ENCODE results near the gene ZFAND4. TPM values are rescaled to one million over a fixed set of nuclear protein-coding genes. Genes with fewer than 3 reads are reported as not detected.
"Not testable (repeated sequence)": the region's sequence is repeated elsewhere in the genome, so short reads cannot be mapped to it uniquely, and the experiment has no call there.

The ZFAND4 gene
- total and polyA plus RNA-seq, 5 donors = 5.4 to 20.6 (median 18.2) TPM

DNA sequence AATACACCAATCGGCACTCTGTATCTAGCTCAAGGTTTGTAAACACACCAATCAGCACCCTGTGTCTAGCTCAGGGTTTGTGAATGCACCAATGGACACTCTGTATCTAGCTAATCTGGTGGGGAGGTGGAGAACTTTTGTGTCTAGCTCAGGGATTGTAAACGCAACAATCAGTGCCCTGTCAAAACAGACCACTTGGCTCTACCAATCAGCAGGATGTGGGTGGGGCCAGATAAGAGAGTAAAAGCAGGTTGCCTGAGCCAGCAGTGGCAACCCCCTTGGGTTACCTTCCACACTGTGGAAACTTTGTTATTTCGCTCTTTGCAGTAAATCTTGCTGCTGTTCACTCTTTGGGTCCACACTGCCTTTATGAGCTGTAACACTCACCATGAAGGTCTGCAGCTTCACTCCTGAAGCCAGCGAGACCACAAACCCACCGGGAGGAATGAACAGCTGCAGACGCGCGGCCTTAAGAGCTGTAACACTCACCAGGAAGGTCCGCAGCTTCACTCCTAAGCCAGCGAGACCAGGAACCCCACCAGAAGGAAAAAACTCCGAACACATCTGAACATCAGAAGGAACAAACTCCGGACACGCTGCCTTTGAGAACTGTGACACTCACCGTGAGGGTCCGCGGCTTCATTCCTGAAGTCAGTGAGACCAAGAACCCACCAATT is 71.2 kb downstream of the ZFAND4 start:
- WGBS = 83% methylated on average over 16 of the region's 16 CpGs
- H3K27me3 ChIP-seq (ENCODE audit: control insufficient read depth, insufficient read depth); intact Hi-C loops (cut with DNase I); H3K4me3 ChIP-seq (ENCODE audit: low read length); ATAC-seq; H3K27ac ChIP-seq (ENCODE audit: low read length); H3K4me1 ChIP-seq (ENCODE audit: control insufficient read depth, insufficient read depth, low read length); H3K9me3 ChIP-seq (ENCODE audit: control insufficient read depth, low read length): not testable (repeated sequence)
- DNase-seq = peak in 1 of 3 donors; percentile 16

DNA sequence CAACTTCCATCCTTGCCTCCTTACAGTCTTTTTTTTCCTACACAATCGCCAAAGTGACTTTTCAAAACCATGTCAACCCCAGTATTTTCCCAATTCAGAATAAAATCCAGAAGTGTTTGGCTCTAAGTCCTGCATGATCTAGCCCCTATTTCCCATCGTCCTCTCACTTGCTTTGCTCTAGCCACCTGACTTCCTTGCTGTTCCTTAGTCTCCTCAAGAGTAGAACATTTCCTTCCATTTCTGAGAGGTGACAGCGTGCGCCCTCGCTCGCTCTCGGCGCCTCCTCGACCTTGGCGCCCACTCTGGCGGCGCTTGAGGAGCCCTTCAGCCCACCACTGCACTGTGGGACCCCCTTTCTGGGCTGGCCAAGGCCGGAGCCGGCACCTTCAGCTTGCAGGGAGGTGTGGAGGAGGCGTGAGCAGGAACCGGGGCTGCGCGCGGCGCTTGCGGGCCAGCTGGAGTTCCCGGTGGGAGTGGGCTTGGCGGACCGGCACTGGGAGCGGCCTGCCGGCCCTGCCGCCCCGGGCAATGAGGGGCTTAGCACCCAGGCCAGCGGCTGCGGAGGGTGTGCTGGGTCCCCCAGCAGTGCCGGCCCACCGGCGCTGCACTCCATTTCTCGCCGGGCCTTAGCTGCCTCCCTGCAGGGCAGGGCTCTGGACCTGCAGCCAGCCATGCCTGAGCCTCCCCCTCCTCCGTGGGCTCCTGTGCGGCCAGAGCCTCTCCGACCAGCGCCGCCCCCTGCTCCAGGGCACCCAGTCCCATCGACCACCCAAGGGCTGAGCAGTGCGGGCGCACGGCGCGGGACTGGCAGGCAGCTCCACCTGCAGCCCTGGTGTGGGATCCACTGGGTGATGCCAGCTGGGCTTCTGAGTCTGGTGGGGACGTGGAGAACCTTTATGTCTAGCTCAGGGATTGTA is 72.0 kb downstream of the ZFAND4 start:
- DNase-seq (peak in 1 of 3 donors; percentile 58), ATAC-seq (peak in 1 of 2 donors; percentile 32)
- 24% methylated on average over 47 of the region's 47 CpGs for WGBS
- H3K4me3 ChIP-seq (ENCODE audit: low read length); H3K27me3 ChIP-seq (ENCODE audit: control insufficient read depth, insufficient read depth); intact Hi-C loops (cut with DNase I); H3K9me3 ChIP-seq (ENCODE audit: control insufficient read depth, low read length); H3K4me1 ChIP-seq (ENCODE audit: control insufficient read depth, insufficient read depth, low read length); H3K27ac ChIP-seq (ENCODE audit: low read length): not testable (repeated sequence)

DNA sequence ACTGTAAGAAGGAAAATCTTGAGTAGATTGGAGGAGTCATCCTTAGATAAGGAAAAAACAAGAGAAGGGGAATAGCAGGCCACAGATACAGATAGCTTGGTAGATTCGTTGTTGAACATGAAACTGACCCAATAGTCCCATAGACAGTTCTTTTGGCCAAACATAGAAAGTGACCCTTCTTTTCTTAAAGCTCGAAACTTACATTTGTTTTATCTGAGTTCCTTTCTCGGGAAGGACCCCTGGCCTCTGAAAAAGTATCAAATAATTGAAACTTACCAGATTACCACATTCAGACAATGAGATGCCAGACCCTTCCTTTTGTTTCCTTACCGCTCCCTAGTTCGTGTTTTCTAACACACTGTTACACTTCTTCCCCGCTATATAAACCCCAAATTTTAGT is 72.9 kb downstream of the ZFAND4 start:
- intact Hi-C loops (cut with DNase I) = loop anchor here in 1 of 4 donors (10.0 kb wide), 2 partner anchors 75 to 135 kb away; partner anchors contain the start of gene ZFAND4
- H3K4me3 ChIP-seq (ENCODE audit: low read length) = no peak overlapping the region

DNA sequence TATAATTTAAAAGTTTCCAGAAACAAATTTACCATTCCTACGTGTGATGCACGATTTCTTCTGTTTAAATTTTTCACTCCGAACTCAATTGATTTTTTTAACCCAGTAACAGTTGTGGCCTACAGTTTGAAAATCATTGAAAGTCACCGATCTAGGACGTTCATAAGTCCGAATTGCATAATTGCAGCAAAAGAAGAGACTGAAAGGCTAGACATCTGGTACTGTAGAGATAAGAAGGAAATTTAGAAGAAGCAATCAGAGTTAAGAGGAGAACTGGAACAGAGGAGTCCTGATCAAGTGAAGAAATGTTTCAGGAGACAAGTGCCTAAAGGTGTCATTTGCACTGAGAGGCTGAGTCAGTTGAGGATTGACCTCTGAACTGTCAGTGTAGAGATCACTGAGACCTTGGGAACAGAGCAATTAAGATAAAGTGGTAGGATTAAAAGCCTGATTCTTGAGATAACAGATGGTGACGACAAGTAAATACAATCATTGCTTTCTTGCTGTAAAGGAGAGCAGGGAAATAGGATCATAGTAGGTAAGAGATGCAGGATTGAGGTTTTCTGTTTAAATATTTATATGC is 73.5 kb downstream of the ZFAND4 start:
- intact Hi-C loops (cut with DNase I) = loop anchor here in 1 of 4 donors (10.0 kb wide), 2 partner anchors 76 to 134 kb away; partner anchors contain the start of gene ZFAND4

More for the DNA sequence above, 72.9 kb downstream of the ZFAND4 start:
- no peaks in the 10 kb centered on the region for H3K27me3 ChIP-seq (ENCODE audit: control insufficient read depth, insufficient read depth)
- H3K27ac ChIP-seq (ENCODE audit: low read length) = no peak overlapping the region
- H3K4me1 ChIP-seq (ENCODE audit: control insufficient read depth, insufficient read depth, low read length) = no peaks in the 10 kb centered on the region
- 89% methylated on average over 6 of the region's 6 CpGs for WGBS
- ATAC-seq (no peak), DNase-seq (no peak)
- no peaks in the 10 kb centered on the region for H3K9me3 ChIP-seq (ENCODE audit: control insufficient read depth, low read length)

DNA sequence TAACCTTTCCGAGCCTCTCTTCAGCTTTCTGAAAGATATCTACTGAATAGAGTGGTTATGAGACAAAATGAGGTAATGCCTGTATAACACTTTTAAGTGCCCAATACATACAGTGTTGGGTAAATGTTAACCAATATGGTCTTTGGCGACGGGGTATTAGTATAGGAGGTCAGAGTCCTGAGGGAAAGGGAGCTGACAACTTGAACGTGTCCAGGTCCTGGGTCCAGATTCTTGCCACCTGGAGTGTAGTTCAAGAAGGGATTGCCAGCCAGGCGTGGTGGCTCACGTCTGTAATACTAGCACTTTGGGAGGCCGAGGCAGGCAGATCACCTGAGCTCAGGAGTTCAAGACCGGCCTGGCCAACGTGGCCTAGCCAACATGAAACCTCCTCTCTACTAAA is 76.0 kb downstream of the ZFAND4 start:
- Histone ChIP-seq H3K9me3 (ENCODE audit: control insufficient read depth, low read length) (no peaks in the 10 kb centered on the region), H3K27me3 (ENCODE audit: control insufficient read depth, insufficient read depth) (no peaks in the 10 kb centered on the region), H3K4me3 (ENCODE audit: low read length) (no peak overlapping the region), H3K27ac (ENCODE audit: low read length) (no peak overlapping the region), H3K4me1 (ENCODE audit: control insufficient read depth, insufficient read depth, low read length) (no peaks in the 10 kb centered on the region)
- no peak for ATAC-seq
- DNase-seq = no peak
- 89% methylated on average over 9 of the region's 9 CpGs for WGBS
- intact Hi-C loops (cut with DNase I) = loop anchor here in 1 of 4 donors (10.0 kb wide), 2 partner anchors 78 to 132 kb away; partner anchors contain the start of gene ZFAND4

More for the DNA sequence above, 73.5 kb downstream of the ZFAND4 start:
- Histone ChIP-seq H3K27ac (ENCODE audit: low read length) (no peak overlapping the region), H3K27me3 (ENCODE audit: control insufficient read depth, insufficient read depth) (no peaks in the 10 kb centered on the region), H3K4me1 (ENCODE audit: control insufficient read depth, insufficient read depth, low read length) (no peaks in the 10 kb centered on the region), H3K9me3 (ENCODE audit: control insufficient read depth, low read length) (no peaks in the 10 kb centered on the region), H3K4me3 (ENCODE audit: low read length) (no peak overlapping the region)
- WGBS = 79% methylated on average over 7 of the region's 7 CpGs
- ATAC-seq (no peak), DNase-seq (no peak)

DNA sequence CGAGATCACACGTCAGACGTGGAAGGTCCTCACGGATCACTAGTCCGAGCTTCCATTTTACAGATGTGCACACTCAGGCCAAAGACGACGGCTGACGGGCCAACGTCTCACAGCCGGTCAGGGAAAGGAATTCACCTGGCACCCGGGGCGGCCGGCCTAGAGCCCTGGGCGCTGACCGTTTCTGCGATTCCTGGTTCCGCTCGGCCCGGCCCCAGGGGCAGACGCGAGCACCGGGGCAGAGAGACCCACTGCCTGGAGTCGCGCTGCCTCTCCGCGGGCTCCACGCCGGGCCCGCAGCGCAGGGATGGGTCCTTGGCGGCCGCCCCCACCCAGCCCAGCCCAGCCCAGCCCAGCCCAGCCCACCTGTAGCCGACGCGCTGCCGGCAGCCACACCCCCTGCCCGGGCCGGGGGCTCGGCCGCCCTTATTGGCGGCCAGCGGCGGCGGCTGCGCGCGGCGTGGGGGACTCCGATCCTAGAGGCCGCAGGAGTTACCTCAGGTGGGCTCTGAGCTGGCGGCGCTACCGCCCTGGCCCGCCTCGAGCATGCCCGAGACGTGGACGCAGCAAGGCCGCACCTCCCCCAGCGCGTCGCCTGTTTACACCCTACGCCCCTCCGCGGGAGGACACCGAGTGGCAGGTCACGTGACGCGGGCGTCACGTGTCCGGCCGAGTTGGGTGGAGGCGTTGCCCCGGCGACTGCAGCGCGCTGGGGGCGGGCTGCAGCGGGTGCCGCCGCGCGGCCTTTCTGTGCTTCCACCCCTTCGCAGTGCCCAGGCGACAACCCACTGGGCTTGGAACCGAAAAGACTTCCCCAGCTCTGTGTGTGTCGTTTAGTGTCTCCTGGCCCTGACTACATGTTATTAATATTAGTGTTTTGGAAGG is 78.1 kb downstream of the ZFAND4 start:
- DNase-seq (peak; percentile 94 to 98 (median 97)), ATAC-seq (peak; percentile 99)
- whole genome bisulfite sequencing = under 1% methylated on average over 88 of the region's 88 CpGs
- Histone ChIP-seq H3K27ac (ENCODE audit: low read length) (peak overlapping the region; percentile 42), H3K4me3 (ENCODE audit: low read length) (peak overlapping the region; percentile 88), H3K9me3 (ENCODE audit: control insufficient read depth, low read length) (no peaks in the 10 kb centered on the region), H3K27me3 (ENCODE audit: control insufficient read depth, insufficient read depth) (no peaks in the 10 kb centered on the region), H3K4me1 (ENCODE audit: control insufficient read depth, insufficient read depth, low read length) (no peaks in the 10 kb centered on the region)
- intact Hi-C loops (cut with DNase I) = loop anchor here in 1 of 4 donors (10.0 kb wide), 2 partner anchors 80 to 130 kb away; partner anchors contain the start of gene ZFAND4

DNA sequence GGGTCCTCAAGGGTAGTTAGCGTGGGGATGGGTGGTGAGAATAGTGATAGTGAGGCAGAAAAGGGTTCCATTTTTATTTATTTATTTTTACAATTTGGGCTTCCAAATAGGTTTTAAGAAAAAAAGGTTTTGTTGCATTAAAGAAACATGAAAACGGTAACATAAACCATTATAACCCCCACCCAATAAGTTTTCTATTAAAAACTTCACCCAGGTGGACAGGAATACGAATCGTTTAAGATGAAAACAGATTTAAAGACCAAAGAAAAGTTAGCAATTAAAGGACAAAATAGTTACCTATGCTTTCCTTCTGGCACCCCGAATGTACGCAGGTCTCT is 78.7 kb downstream of the ZFAND4 start:
- Histone ChIP-seq H3K4me3 (ENCODE audit: low read length) (peak overlapping the region; percentile 88), H3K27ac (ENCODE audit: low read length) (no peak overlapping the region), H3K4me1 (ENCODE audit: control insufficient read depth, insufficient read depth, low read length) (no peaks in the 10 kb centered on the region), H3K27me3 (ENCODE audit: control insufficient read depth, insufficient read depth) (no peaks in the 10 kb centered on the region), H3K9me3 (ENCODE audit: control insufficient read depth, low read length) (no peaks in the 10 kb centered on the region)
- intact Hi-C loops (cut with DNase I) = loop anchor here in 1 of 4 donors (10.0 kb wide), 2 partner anchors 81 to 129 kb away; partner anchors contain the start of gene ZFAND4
- ATAC-seq (no peak), DNase-seq (no peak)
- 13% methylated on average over 6 of the region's 6 CpGs for WGBS

DNA sequence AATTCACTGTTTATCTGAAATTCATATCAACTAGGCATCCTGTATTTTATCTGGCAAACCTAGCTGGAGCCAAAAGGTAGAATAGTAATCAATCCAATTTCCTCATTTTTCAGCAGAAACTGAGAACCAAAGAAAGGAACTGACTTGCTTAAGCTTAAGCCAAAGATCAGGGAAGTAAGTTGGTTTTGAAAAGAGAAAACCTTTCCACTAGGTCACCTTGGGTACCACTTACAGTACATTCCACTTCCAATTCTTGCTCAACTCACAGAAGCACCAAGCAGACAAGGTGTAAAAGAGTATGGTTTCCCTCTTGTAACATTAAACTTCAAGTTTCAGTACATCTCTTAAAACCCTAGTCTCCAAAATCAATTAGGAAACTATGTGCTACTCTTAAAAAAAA is 79.6 kb downstream of the ZFAND4 start:
- ATAC-seq (no peak), DNase-seq (no peak)
- Histone ChIP-seq H3K27me3 (ENCODE audit: control insufficient read depth, insufficient read depth) (no peaks in the 10 kb centered on the region), H3K4me3 (ENCODE audit: low read length) (peak overlapping the region; percentile 88), H3K4me1 (ENCODE audit: control insufficient read depth, insufficient read depth, low read length) (no peaks in the 10 kb centered on the region), H3K9me3 (ENCODE audit: control insufficient read depth, low read length) (no peaks in the 10 kb centered on the region), H3K27ac (ENCODE audit: low read length) (no peak overlapping the region)
- intact Hi-C loops (cut with DNase I) = loop anchor here in 1 of 4 donors (10.0 kb wide), 2 partner anchors 82 to 128 kb away; partner anchors contain the start of gene ZFAND4

DNA sequence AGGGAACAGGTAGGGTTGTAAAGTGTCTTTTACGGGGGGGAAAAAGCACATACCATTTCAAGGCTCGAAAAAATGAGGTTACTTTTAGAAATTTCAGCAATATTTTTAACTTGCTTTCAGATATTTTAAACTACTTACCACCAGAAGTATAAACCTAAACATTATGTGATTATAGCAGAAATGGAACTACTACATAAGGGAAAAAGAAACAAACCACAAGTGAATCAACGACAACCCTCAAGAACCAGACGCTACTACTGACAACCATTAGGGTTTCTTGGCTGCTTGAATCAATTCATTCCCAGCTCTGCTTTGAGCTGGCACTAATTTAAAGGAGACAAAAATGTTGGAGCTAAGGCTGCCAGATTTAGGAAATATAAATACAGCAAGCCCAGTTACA is 80.1 kb downstream of the ZFAND4 start:
- Histone ChIP-seq H3K4me1 (ENCODE audit: control insufficient read depth, insufficient read depth, low read length) (no peaks in the 10 kb centered on the region), H3K4me3 (ENCODE audit: low read length) (no peak overlapping the region), H3K9me3 (ENCODE audit: control insufficient read depth, low read length) (no peaks in the 10 kb centered on the region), H3K27ac (ENCODE audit: low read length) (no peak overlapping the region), H3K27me3 (ENCODE audit: control insufficient read depth, insufficient read depth) (no peaks in the 10 kb centered on the region)
- 69% methylated on average over 4 of the region's 4 CpGs for WGBS
- no peak for ATAC-seq
- intact Hi-C loops (cut with DNase I) = loop anchor here in 1 of 4 donors (10.0 kb wide), 2 partner anchors 82 to 128 kb away; partner anchors contain the start of gene ZFAND4
- DNase-seq = no peak

DNA sequence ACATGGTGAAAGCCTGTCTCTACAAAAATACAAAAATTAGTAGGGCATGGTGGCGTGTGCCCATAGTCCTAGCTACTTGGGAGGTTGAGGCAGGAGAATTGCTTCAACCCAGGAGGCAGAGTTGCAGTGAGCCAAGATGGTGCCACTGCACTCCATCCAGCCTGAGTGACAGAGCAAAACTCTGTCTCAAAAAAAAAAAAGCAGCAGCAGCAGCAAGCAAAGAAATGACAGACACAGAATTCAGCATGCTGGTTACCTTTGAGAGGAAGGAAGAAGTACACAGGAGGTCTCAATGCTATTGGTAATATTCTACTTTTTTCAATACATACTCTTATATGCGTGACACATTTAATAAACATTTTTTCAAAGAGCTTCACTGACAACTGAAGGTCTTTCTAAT is 81.3 kb downstream of the ZFAND4 start:
- DNase-seq (no peak), ATAC-seq (no peak)
- intact Hi-C loops (cut with DNase I) = loop anchor here in 1 of 4 donors (10.0 kb wide), 2 partner anchors 84 to 126 kb away; partner anchors contain the start of gene ZFAND4
- WGBS = 94% methylated on average over 2 of the region's 2 CpGs
- no peaks in the 10 kb centered on the region for H3K9me3 ChIP-seq (ENCODE audit: control insufficient read depth, low read length)
- no peak overlapping the region for H3K27ac ChIP-seq (ENCODE audit: low read length)
- no peaks in the 10 kb centered on the region for H3K27me3 ChIP-seq (ENCODE audit: control insufficient read depth, insufficient read depth)
- H3K4me3 ChIP-seq (ENCODE audit: low read length) = no peak overlapping the region
- no peaks in the 10 kb centered on the region for H3K4me1 ChIP-seq (ENCODE audit: control insufficient read depth, insufficient read depth, low read length)
